CD4-positive, alpha-beta T cell (primary cell): ENCODE measurements around the gene SLC4A5. TPM values are rescaled to one million over a fixed set of nuclear protein-coding genes. Genes with fewer than 3 reads are reported as not detected.

Experiments
- ATAC-seq: fragments of 200-7000 bp; cut with Tn5 transposase; one replicate; pipeline ENCODE4 v1.10.0; 2022; ENCODE audit warnings: mild to moderate bottlenecking; ENCODE audit not compliant: poor library complexity
- CTCF ChIA-PET: fragments of 350-600 bp; sonication (Branson Sonifier 250); formaldehyde crosslinking; loops from one replicate; lab custom pipeline; 2021; ENCODE audit warnings: antibody characterized with exemption, inconsistent platforms; lab: Charles Lee
- POLR2A ChIA-PET: fragments of 350-600 bp; sonication (Branson Sonifier 250); formaldehyde crosslinking; loops from one replicate; lab custom pipeline; 2021; ENCODE audit warnings: antibody characterized with exemption, inconsistent platforms; lab: Charles Lee
- DNase-seq, 14 experiments: peaks; one replicate each; pipeline ENCODE4 v3.0.0-alpha.2; 2013 to 2020; ENCODE audit warnings: mixed read lengths in 2 of 14
- H3K27ac ChIP-seq, 2 donors: one replicate each; pipeline versions ENCODE4 v1.5.1 to v1.7.0; 2013; ENCODE audit warnings: low read length in 2 of 2, low read depth in 1 of 2, mild to moderate bottlenecking in 1 of 2
- H3K27me3 ChIP-seq, 2 experiments: 1 replicate in 1 of 2; 2 replicates in 1 of 2; pipeline versions ENCODE4 v1.6.1 to v1.7.0; 2013; ENCODE audit warnings: low read length in 2 of 2, control low read depth in 1 of 2, mild to moderate bottlenecking in 1 of 2, moderate library complexity in 1 of 2; ENCODE audit not compliant: insufficient read depth in 2 of 2, control insufficient read depth in 1 of 2
- H3K36me3 ChIP-seq: one replicate; pipeline ENCODE4 v1.6.1; 2013; ENCODE audit warnings: low read length, control low read depth; ENCODE audit not compliant: insufficient read depth
- H3K4me1 ChIP-seq: one replicate; pipeline ENCODE4 v1.6.1; 2013; ENCODE audit warnings: low read length, control low read depth; ENCODE audit not compliant: insufficient read depth
- H3K4me3 ChIP-seq: one replicate; pipeline ENCODE4 v1.5.1; 2013; ENCODE audit warnings: mild to moderate bottlenecking, low read length, moderate library complexity
- H3K9me3 ChIP-seq, 2 experiments: 1 replicate in 1 of 2; 2 replicates in 1 of 2; pipeline versions ENCODE4 v1.6.1 to v1.7.0; 2013; ENCODE audit warnings: low read length in 2 of 2, mild to moderate bottlenecking in 2 of 2, control low read depth in 1 of 2, moderate library complexity in 1 of 2; ENCODE audit not compliant: control insufficient read depth in 1 of 2, insufficient read depth in 1 of 2
- H3K27ac Mint-ChIP-seq: one replicate; pipeline ENCODE4 v1.8.0; 2020; ENCODE audit warnings: mixed read lengths
- H3K27me3 Mint-ChIP-seq: one replicate; pipeline ENCODE4 v1.8.0; 2021; ENCODE audit warnings: mixed read lengths
- H3K36me3 Mint-ChIP-seq: one replicate; pipeline ENCODE4 v1.8.0; 2021; ENCODE audit warnings: low read depth, mixed read lengths
- H3K4me1 Mint-ChIP-seq: one replicate; pipeline ENCODE4 v1.8.0; 2021; ENCODE audit warnings: low read depth, mixed read lengths
- H3K4me3 Mint-ChIP-seq: one replicate; pipeline ENCODE4 v1.8.0; 2020; ENCODE audit warnings: mild to moderate bottlenecking, mixed read lengths
- H3K9me3 Mint-ChIP-seq: one replicate; pipeline ENCODE4 v1.8.0; 2020; ENCODE audit warnings: mixed read lengths
- CTCF ChIP-seq: fragments of 200-600 bp; IDR thresholded peaks from one replicate; pipeline ENCODE4 v1.8.0; 2022; ENCODE audit warnings: antibody characterized with exemption, mild to moderate bottlenecking
- intact Hi-C, 2 experiments: fragments of 100-400 bp; cut with DNase I in 1 of 2; cut with micrococcal nuclease in 1 of 2; formaldehyde crosslinking; loops; one replicate each; pipeline versions ENCODE4 v1.15.1 to v1.9.0; 2023 to 2025; cut with DNase I, micrococcal nuclease
- total RNA-seq, 174 experiments: library from RNA in 2 of 174; stranded (reverse) in 2 of 174; gene quantifications; one replicate each; pipeline ENCODE4 v1.2.3 and lab custom pipeline; 2021 to 2026

Gene SLC4A5
- total RNA-seq, 2 experiments from 2014 or later = 7.8 to 10.4 TPM

GRCh38 chr2:74205113-74205512 lies 138.1 kb downstream of the SLC4A5 start:
- Mint-ChIP-seq H3K36me3 (peaks cover 33% of the 10 kb centered on the region), H3K9me3 (no peaks in the 10 kb centered on the region), H3K4me3 (peak overlapping the region; percentile 50), H3K27me3 (no peaks in the 10 kb centered on the region), H3K27ac (peak overlapping the region; percentile 95), H3K4me1 (peaks cover 50% of the 10 kb centered on the region)
- Histone ChIP-seq H3K36me3 (peaks cover 17% of the 10 kb centered on the region), H3K4me1 (peaks cover 36% of the 10 kb centered on the region), H3K9me3 (no peaks in the 10 kb centered on the region), H3K27ac (peak overlapping the region; percentile 80 to 88), H3K27me3 (no peaks in the 10 kb centered on the region), H3K4me3 (no peak overlapping the region)
- CTCF ChIA-PET = interaction anchor here (1.6 kb wide), 1 partner anchor 57 kb away, joined by 5 read pairs; the partner anchor contains the start of gene BOLA3
- POLR2A ChIA-PET = interaction anchor here (1.1 to 4.5 kb wide), 3 partner anchors 13 to 187 kb away, joined by 4 to 56 read pairs (median 7); partner anchors contain the start of gene MOB1A
- no peak for DNase-seq
- intact Hi-C loops = no loop called here
- ATAC-seq = no peak
- no peak for TF ChIP-seq CTCF

GRCh38 chr2:74204436-74204835 lies 138.8 kb downstream of the SLC4A5 start:
- no peaks in the 10 kb centered on the region for H3K27me3 ChIP-seq
- H3K4me3 ChIP-seq = no peak overlapping the region
- intact Hi-C loops = no loop called here
- H3K9me3 Mint-ChIP-seq = no peaks in the 10 kb centered on the region
- peak overlapping the region in 1 of 2 donors; percentile 17 for H3K27ac ChIP-seq
- CTCF ChIA-PET = no interaction called here
- no peak overlapping the region for H3K4me3 Mint-ChIP-seq
- peaks cover 27% of the 10 kb centered on the region for H3K36me3 Mint-ChIP-seq
- POLR2A ChIA-PET = interaction anchor here (1.7 to 4.5 kb wide), 2 partner anchors 12 to 26 kb away, joined by 4 to 56 read pairs; partner anchors contain the start of gene MOB1A
- peak overlapping the region; percentile 95 for H3K27ac Mint-ChIP-seq
- peaks cover 57% of the 10 kb centered on the region for H3K4me1 Mint-ChIP-seq
- H3K9me3 ChIP-seq = no peaks in the 10 kb centered on the region
- ATAC-seq (no peak), DNase-seq (no peak)
- TF ChIP-seq CTCF = no peak
- H3K36me3 ChIP-seq = peaks cover 10% of the 10 kb centered on the region
- H3K4me1 ChIP-seq = peaks cover 43% of the 10 kb centered on the region
- H3K27me3 Mint-ChIP-seq = no peaks in the 10 kb centered on the region

- no peaks in the 10 kb centered on the region for H3K9me3 ChIP-seq
- H3K4me3 ChIP-seq = no peak overlapping the region
- Mint-ChIP-seq H3K27me3 (no peaks in the 10 kb centered on the region), H3K36me3 (peaks cover 16% of the 10 kb centered on the region), H3K4me1 (peaks cover 57% of the 10 kb centered on the region), H3K27ac (peak overlapping the region; percentile 33), H3K9me3 (no peaks in the 10 kb centered on the region), H3K4me3 (peak overlapping the region; percentile 38)
- no peak for DNase-seq
- no peak overlapping the region for H3K27ac ChIP-seq
- H3K27me3 ChIP-seq = no peaks in the 10 kb centered on the region
- peaks cover 50% of the 10 kb centered on the region for H3K4me1 ChIP-seq
- H3K36me3 ChIP-seq = no peaks in the 10 kb centered on the region
- POLR2A ChIA-PET = interaction anchor here (0.7 kb wide), 2 partner anchors 23 to 29 kb away, joined by 4 read pairs; no protein-coding TSS in a partner anchor
- ATAC-seq = no peak
- intact Hi-C loops = no loop called here
- TF ChIP-seq CTCF = no peak
- CTCF ChIA-PET = no interaction called here
These were observed 141.6 kb downstream of the SLC4A5 start for GRCh38 chr2:74201596-74201995.
